Epithelial cell of esophagus (primary cell): ENCODE data around the gene SMIM34.
"Not testable (repeated sequence)": the region's sequence is repeated elsewhere in the genome, so short reads cannot be mapped to it uniquely, and the experiment has no call there.

ENCODE experiments used
- DNase-seq: peaks from one replicate; pipeline ENCODE4 v3.0.0; 2010; ENCODE audit warnings: low read depth
- H3K4me3 ChIP-seq: 2 replicates; pipeline ENCODE4 v1.5.1; 2011; ENCODE audit warnings: mild to moderate bottlenecking, low read length, control low read depth
- TF ChIP-seq, protein P1 (sequence below): IDR thresholded peaks from 2 replicates; pipeline ENCODE4 v1.5.1; 2011; ENCODE audit warnings: low read depth, mild to moderate bottlenecking, low read length, control low read depth, inconsistent platforms; ENCODE audit not compliant: insufficient read depth; ENCODE audit errors: missing control alignments

SMIM34 gene

DNA sequence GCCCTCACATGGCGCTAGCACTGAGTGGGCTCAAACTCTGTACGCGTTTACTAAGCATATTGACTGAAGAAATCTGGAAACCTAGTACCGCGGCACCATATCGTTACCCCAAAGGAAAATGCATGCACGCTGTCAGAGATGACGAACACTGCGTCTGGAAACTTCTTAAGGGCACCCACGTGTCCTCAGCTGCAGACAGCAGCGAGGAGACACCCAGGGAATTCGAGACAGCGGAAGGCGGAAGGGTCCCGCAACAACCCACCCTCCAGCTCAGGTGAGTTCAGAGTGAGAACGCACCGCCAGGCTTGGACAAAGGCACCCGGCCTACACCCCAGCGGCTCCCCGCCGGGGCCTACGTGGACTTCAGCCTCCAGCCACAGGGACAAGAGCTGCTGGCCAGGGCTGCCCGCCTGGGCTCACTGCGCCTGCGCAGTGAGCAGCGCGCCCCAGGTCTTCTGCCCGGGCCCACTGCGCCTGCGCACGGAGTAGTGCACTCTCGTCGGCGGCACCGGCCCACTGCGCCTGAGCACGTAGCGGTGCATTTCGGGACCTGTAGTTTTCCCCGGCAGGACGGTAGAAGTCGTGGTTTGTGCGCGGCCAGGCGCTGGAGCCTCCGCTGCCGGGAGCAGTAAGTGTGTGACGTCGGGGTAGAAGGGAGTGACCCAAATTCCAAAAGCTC is 48.7 kb downstream of the SMIM34 start, which contains the start of gene SMIM11:
Gene SMIM11 (plus strand): TSS at position 568 of the 679 bp plus-strand sequence. CDS start 3,998 bp downstream, outside the sequence.
- not testable (repeated sequence) for DNase-seq, H3K4me3 ChIP-seq

DNA sequence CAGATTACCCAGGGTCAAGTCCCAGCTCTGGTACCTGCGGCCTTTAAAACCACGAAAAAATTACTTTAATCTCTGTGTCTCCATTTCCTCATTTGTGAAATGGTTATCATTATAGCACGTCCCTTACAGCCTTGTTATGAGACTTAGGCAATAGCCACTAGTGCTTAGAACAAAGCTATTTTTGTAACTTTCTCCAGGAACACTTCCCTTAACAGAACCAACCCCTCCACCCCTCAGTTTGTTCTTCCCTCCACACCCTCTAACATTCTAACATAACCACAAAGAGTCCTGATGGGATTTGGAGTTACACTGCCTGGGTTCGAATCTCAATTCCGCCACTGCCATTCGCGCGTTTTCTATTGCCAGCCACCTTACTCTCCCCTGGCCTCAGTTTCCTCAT is 49.3 kb downstream of the SMIM34 start:
- H3K4me3 ChIP-seq, DNase-seq: not testable (repeated sequence)

DNA sequence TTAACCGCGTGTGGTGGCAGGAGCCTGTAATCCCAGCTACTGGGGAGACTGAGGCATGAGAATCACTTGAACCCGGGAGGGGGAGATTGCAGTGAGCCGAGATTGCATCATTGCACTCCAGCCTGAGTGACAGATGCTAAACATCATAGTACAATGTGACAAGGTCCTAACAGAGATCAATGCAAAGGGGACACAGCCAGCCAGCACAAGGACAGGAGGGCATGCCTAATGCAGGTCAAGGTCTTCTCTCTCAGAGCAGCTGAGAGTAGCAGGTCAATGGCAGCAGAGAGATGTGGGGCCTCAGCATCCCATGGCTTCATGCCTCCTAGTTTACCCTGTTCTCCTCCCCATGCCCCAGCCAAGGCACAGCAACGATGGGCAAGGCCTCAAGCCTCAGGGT is 51.4 kb downstream of the SMIM34 start:
- TF ChIP-seq, protein P1, sequence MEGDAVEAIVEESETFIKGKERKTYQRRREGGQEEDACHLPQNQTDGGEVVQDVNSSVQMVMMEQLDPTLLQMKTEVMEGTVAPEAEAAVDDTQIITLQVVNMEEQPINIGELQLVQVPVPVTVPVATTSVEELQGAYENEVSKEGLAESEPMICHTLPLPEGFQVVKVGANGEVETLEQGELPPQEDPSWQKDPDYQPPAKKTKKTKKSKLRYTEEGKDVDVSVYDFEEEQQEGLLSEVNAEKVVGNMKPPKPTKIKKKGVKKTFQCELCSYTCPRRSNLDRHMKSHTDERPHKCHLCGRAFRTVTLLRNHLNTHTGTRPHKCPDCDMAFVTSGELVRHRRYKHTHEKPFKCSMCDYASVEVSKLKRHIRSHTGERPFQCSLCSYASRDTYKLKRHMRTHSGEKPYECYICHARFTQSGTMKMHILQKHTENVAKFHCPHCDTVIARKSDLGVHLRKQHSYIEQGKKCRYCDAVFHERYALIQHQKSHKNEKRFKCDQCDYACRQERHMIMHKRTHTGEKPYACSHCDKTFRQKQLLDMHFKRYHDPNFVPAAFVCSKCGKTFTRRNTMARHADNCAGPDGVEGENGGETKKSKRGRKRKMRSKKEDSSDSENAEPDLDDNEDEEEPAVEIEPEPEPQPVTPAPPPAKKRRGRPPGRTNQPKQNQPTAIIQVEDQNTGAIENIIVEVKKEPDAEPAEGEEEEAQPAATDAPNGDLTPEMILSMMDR: no peak
- no peak for DNase-seq
- H3K4me3 ChIP-seq: no peak overlapping the region

DNA sequence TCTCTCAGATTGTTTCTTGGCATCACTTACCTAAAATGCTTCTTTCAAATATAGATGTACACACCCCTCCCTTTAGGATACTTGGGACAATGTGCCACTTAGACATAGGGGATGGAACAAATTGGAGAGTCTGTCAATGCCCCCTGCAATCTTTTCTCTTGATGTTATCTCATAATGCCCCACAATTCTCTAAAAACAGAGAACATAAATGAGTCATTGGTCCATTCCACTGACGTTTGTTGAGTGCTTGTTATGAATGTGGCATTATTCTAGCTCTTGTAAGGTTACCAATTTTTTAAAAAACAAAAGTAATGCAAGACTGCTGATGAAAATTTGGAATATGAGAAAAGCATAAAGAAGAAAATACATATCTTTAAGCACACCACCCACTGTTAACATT is 54.0 kb downstream of the SMIM34 start:
- no peak for DNase-seq
- no peak overlapping the region for H3K4me3 ChIP-seq
- TF ChIP-seq, protein P1: no peak
